Stimulated activated CD8-positive, alpha-beta memory T cell treated with anti-CD3 and anti-CD28 coated beads, Interleukin-2, amount 100 ng/mL, for 1 hour (primary cell): ENCODE data around the gene RCOR2.

ENCODE experiments used
- DNase-seq, 2 donors: peaks; one replicate each; pipeline ENCODE4 v3.0.0-alpha.2; 2020; ENCODE audit warnings: low read depth in 2 of 2

RCOR2 gene

GRCh38 chr11:63923319-63923718, 6.4 kb upstream of the RCOR2 start:
- DNase-seq = no peak

- no peak for DNase-seq
Observed at GRCh38 chr11:63922673-63923192, 5.8 kb upstream of the RCOR2 start.

GRCh38 chr11:63920939-63921417, 4.0 kb upstream of the RCOR2 start:
- no peak for DNase-seq

- DNase-seq = no peak
Observed at GRCh38 chr11:63920126-63920938, 3.4 kb upstream of the RCOR2 start.

GRCh38 chr11:63919267-63920125, 2.5 kb upstream of the RCOR2 start:
- DNase-seq = no peak

- no peak for DNase-seq
Observed at GRCh38 chr11:63918507-63919191, 1.7 kb upstream of the RCOR2 start.

GRCh38 chr11:63917692-63918506, 935 bp upstream of the RCOR2 start:
- no peak for DNase-seq

GRCh38 chr11:63915961-63916836, 765 bp downstream of the RCOR2 start:
- DNase-seq = no peak

GRCh38 chr11:63914896-63915691, 1.9 kb downstream of the RCOR2 start:
- no peak for DNase-seq

GRCh38 chr11:63913866-63914830, 2.8 kb downstream of the RCOR2 start:
- DNase-seq = no peak

GRCh38 chr11:63912678-63913077, 4.3 kb downstream of the RCOR2 start:
- DNase-seq = no peak

GRCh38 chr11:63911876-63912275, 5.1 kb downstream of the RCOR2 start:
- DNase-seq = no peak

GRCh38 chr11:63911440-63911839, 5.5 kb downstream of the RCOR2 start:
- no peak for DNase-seq

GRCh38 chr11:63910675-63911074, 6.3 kb downstream of the RCOR2 start:
- DNase-seq = no peak

GRCh38 chr11:63909591-63910506, 7.1 kb downstream of the RCOR2 start:
- no peak for DNase-seq

GRCh38 chr11:63908631-63909401, 8.1 kb downstream of the RCOR2 start:
- no peak for DNase-seq
